K562 (cell line): ENCODE data around the gene DHX58. TPM values are rescaled to one million over a fixed set of nuclear protein-coding genes. Genes with fewer than 3 reads are reported as not detected.

Source experiments
- CHD1 ChIP-seq: fragments of 200-600 bp; sonication (generic); IDR thresholded peaks from one replicate; pipeline ENCODE4 v1.6.1; 2012; ENCODE audit warnings: mild to moderate bottlenecking, moderate library complexity, low read length, inconsistent platforms
- COPS2 ChIP-seq: fragments of 450-650 bp; conservative IDR thresholded peaks from 2 replicates; pipeline ENCODE4 v1.6.1; 2016; ENCODE audit warnings: mild to moderate bottlenecking, moderate library complexity
- CTCF ChIP-seq, 3 experiments: IDR thresholded peaks in 2 of 3; conservative IDR thresholded peaks in 1 of 3; 2 replicates each; pipeline ENCODE4 v1.5.1; 2011 to 2012; ENCODE audit warnings: low read length in 3 of 3, mild to moderate bottlenecking in 3 of 3, control low read depth in 2 of 3, improper control_type of control experiment in 1 of 3, inconsistent platforms in 1 of 3, low read depth in 1 of 3, mixed read lengths in 1 of 3, moderate library complexity in 1 of 3; ENCODE audit not compliant: insufficient read depth in 2 of 3
- ELF1 ChIP-seq: fragments of 200-800 bp; sonication (Bioruptor generic); IDR thresholded peaks from 2 replicates; pipeline ENCODE4 v1.6.1; 2016; ENCODE audit warnings: missing genetic modification characterization, missing compliant biosample characterization
- FOXA1 ChIP-seq: fragments of 450-650 bp; IDR thresholded peaks from 2 replicates; pipeline ENCODE4 v1.6.1; 2016; ENCODE audit warnings: mild to moderate bottlenecking, borderline replicate concordance
- MCM5 ChIP-seq: fragments of 450-650 bp; IDR thresholded peaks from 2 replicates; pipeline ENCODE4 v1.6.1; 2016; ENCODE audit warnings: low read depth
- POLR3A ChIP-seq: IDR thresholded peaks from 2 replicates; pipeline ENCODE4 v1.6.1; 2011; ENCODE audit warnings: borderline replicate concordance, mild to moderate bottlenecking, moderate library complexity; ENCODE audit not compliant: insufficient read length, insufficient read depth; ENCODE audit errors: extremely low read depth
- SAP30 ChIP-seq: fragments of 200-600 bp; sonication (generic); IDR thresholded peaks from 2 replicates; pipeline ENCODE4 v1.6.1; 2012; ENCODE audit warnings: borderline replicate concordance, low read depth, mild to moderate bottlenecking, moderate library complexity, low read length, control low read depth, inconsistent platforms; ENCODE audit not compliant: insufficient read depth, poor library complexity, severe bottlenecking
- SIN3A ChIP-seq, 2 experiments: fragments of 150-350 bp in 1 of 2; IDR thresholded peaks; 2 replicates each; pipeline ENCODE4 v1.6.1; 2011 to 2016; ENCODE audit warnings: borderline replicate concordance in 2 of 2, low read depth in 2 of 2, low read length in 2 of 2, mild to moderate bottlenecking in 2 of 2, moderate library complexity in 2 of 2; ENCODE audit not compliant: control insufficient read depth in 1 of 2
- SMARCA4 ChIP-seq: fragments of 450-650 bp; IDR thresholded peaks from 2 replicates; pipeline ENCODE4 v1.6.1; 2016
- TBL1XR1 ChIP-seq, 2 experiments: IDR thresholded peaks; 2 replicates each; pipeline ENCODE4 v1.6.1; 2012; ENCODE audit warnings: improper control_type of control experiment in 2 of 2, low read length in 2 of 2, mild to moderate bottlenecking in 1 of 2
- ZBTB40 ChIP-seq, 2 experiments: fragments of 450-650 bp in 1 of 2; sonication (generic) in 1 of 2; formaldehyde crosslinking in 1 of 2; IDR thresholded peaks; 2 replicates each; pipeline versions ENCODE4 v1.7.1 to v1.9.0; 2016 to 2022; ENCODE audit warnings: inconsistent platforms in 1 of 2, mild to moderate bottlenecking in 1 of 2, missing genetic modification reagents in 1 of 2
- ZNF277 ChIP-seq: fragments of 250-450 bp; sonication (Bioruptor Pico); IDR thresholded peaks from 2 replicates; pipeline ENCODE4 v1.8.0; 2022; ENCODE audit warnings: inconsistent platforms, mild to moderate bottlenecking, moderate library complexity, borderline replicate concordance
- polyA plus RNA-seq, 8 experiments: library from polyadenylated mRNA; depleted of rRNA in 4 of 8; stranded (reverse) in 5 of 8; unstranded in 3 of 8; fragments of >200 nt; fragmentation: Nextera tagmentation in 2 of 8; fragmentation: Illumina TruSeq in 1 of 8; extraction: Ambion mirVana in 2 of 8; extraction: Trizol in 1 of 8; gene quantifications; 2 replicates each; pipeline versions ENCODE4 v1.2.1 to v1.2.3, GENCODE V29; 2011 to 2014; ENCODE audit warnings: inconsistent platforms in 1 of 8, missing spikeins in 1 of 8
- total RNA-seq, 7 experiments: library from RNA; depleted of rRNA in 6 of 7; stranded (reverse); fragments of >200 nt in 6 of 7; fragmentation: Illumina TruSeq in 2 of 7; extraction: Trizol in 2 of 7; gene quantifications; 2 replicates each; pipeline versions ENCODE4 v1.2.1 to v1.2.3, GENCODE V29; 2011 to 2021; ENCODE audit warnings: low replicate concordance in 1 of 7

Gene DHX58
- total and polyA plus RNA-seq, 9 of the 15 experiments (the other 6 are each of a cell fraction or from before 2014, with no cell fraction given), result 0.15 to 3.0 (median 1.4) TPM

GRCh38 chr17:42087042-42087701 is 25.3 kb downstream of the DHX58 start (continued):
- TF ChIP-seq ZBTB40 (IDR thresholded peaks at IDR 0.05) (0 out of 2 replicates have a peak, but pooled peaks have one; percentile 12), ZBTB40 (CRISPR knock-in tag; IDR thresholded peaks at IDR 0.05) (no peak), COPS2 (no peak), SIN3A (IDR thresholded peaks at IDR 0.05; ENCODE audit: borderline replicate concordance in 2 of 2, control insufficient read depth in 1 of 2, low read depth in 2 of 2, low read length in 2 of 2) (no peak), FOXA1 (no peak), CHD1 (no peak), ZNF277 (CRISPR knock-in tag) (no peak), SAP30 (no peak), CTCF (IDR thresholded peaks at IDR 0.05 in 2 of 3, conservative IDR thresholded peaks at IDR 0.05 in 1 of 3; ENCODE audit: insufficient read depth in 2 of 3, low read depth in 1 of 3, low read length in 3 of 3) (no peak), POLR3A (no peak), ELF1 (tag) (no peak), SMARCA4 (peak; percentile 63; the same call in 1 of the 2 replicates), MCM5 (no peak), TBL1XR1 (IDR thresholded peaks at IDR 0.05; ENCODE audit: low read length in 2 of 2) (peak in 1 of 2 experiments; percentile 35; a peak in 1 of 4 replicates)
